IMR-90 (cell line): ENCODE measurements around the gene HOXD13. TPM values are rescaled to one million over a fixed set of nuclear protein-coding genes. Genes with fewer than 3 reads are reported as not detected.
A peak's percentile ranks its signal among the peaks of the same experiment; 100 is the strongest.

Source experiments
- ATAC-seq: fragments of 200-7000 bp; cut with Tn5 transposase; 2 replicates; pipeline ENCODE4 v1.9.1; 2020; ENCODE audit warnings: low read depth, mild to moderate bottlenecking, moderate library complexity
- BruUV-seq: library from RNA; stranded (reverse); fragments of 400-500 nt; replicated peaks from 2 replicates; lab custom pipeline; 2021; lab: Mats Ljungman, UMichigan
- CTCF ChIA-PET: fragments of 300-600 bp; formaldehyde crosslinking; extraction: SDS; loops from one replicate; lab custom pipeline; 2021; ENCODE audit warnings: antibody characterized with exemption; lab: Yijun Ruan, JAX
- POLR2A ChIA-PET: fragments of 300-600 bp; sonication (Branson Sonifier 250); formaldehyde crosslinking; loops from one replicate; lab custom pipeline; 2022; ENCODE audit warnings: antibody characterized with exemption; ENCODE audit not compliant: unreplicated experiment; lab: Charles Lee
- DNase-seq: peaks from one replicate; pipeline ENCODE4 v3.0.0; 2013
- H2AFZ ChIP-seq: replicated peaks from 2 replicates; pipeline ENCODE3; 2013; ENCODE audit warnings: low read length, mild to moderate bottlenecking; ENCODE audit not compliant: poor library complexity
- H2AK5ac ChIP-seq: 2 replicates; pipeline ENCODE4 v1.6.1; 2013; ENCODE audit warnings: low read depth, low read length, inconsistent platforms
- H2AK9ac ChIP-seq: replicated peaks from 2 replicates; pipeline ENCODE3; 2013; ENCODE audit warnings: mild to moderate bottlenecking, low read depth, low read length, moderate library complexity; ENCODE audit not compliant: poor library complexity
- H2BK120ac ChIP-seq: 2 replicates; pipeline ENCODE4 v1.6.1; 2013; ENCODE audit warnings: low read depth, low read length, inconsistent platforms
- H2BK15ac ChIP-seq: 3 replicates; pipeline ENCODE4 v1.6.1; 2013; ENCODE audit warnings: low read depth, low read length, inconsistent platforms
- H2BK20ac ChIP-seq: 2 replicates; pipeline ENCODE4 v1.6.1; 2013; ENCODE audit warnings: low read depth, mild to moderate bottlenecking, inconsistent platforms, low read length, moderate library complexity
- H2BK5ac ChIP-seq: 2 replicates; pipeline ENCODE4 v1.6.1; 2013; ENCODE audit warnings: mild to moderate bottlenecking, low read depth, low read length, inconsistent platforms; ENCODE audit not compliant: poor library complexity, severe bottlenecking
- H3K14ac ChIP-seq: replicated peaks from 2 replicates; pipeline ENCODE4 v1.6.1; 2013; ENCODE audit warnings: low read depth, low read length, inconsistent platforms
- H3K18ac ChIP-seq: 2 replicates; pipeline ENCODE4 v1.6.1; 2013; ENCODE audit warnings: low read depth, low read length, control low read depth
- H3K23ac ChIP-seq: 2 replicates; pipeline ENCODE4 v1.6.1; 2013; ENCODE audit warnings: low read depth, low read length, inconsistent platforms
- H3K27ac ChIP-seq: 2 replicates; pipeline ENCODE4 v1.5.1; 2013; ENCODE audit warnings: mild to moderate bottlenecking, control low read depth, low read length; ENCODE audit not compliant: insufficient read depth
- H3K27me3 ChIP-seq: 2 replicates; pipeline ENCODE4 v1.6.1; 2013; ENCODE audit warnings: low read length; ENCODE audit not compliant: control insufficient read depth, insufficient read depth
- H3K36me3 ChIP-seq: 2 replicates; pipeline ENCODE4 v1.6.1; 2013; ENCODE audit warnings: low read length, mixed read lengths; ENCODE audit not compliant: control insufficient read depth, insufficient read depth
- H3K4ac ChIP-seq: 2 replicates; pipeline ENCODE4 v1.6.1; 2013; ENCODE audit warnings: low read depth, low read length, inconsistent platforms
- H3K4me1 ChIP-seq: 2 replicates; pipeline ENCODE4 v1.6.1; 2013; ENCODE audit warnings: low read length, mixed read lengths; ENCODE audit not compliant: control insufficient read depth, insufficient read depth
- H3K4me2 ChIP-seq: 2 replicates; pipeline ENCODE4 v1.6.1; 2013; ENCODE audit warnings: low read depth, mild to moderate bottlenecking, control low read depth, low read length, moderate library complexity
- H3K4me3 ChIP-seq: 2 replicates; pipeline ENCODE4 v1.5.1; 2013; ENCODE audit warnings: low read depth, mild to moderate bottlenecking, control low read depth, low read length, moderate library complexity; ENCODE audit not compliant: insufficient read depth
- H3K56ac ChIP-seq: 2 replicates; pipeline ENCODE4 v1.6.1; 2013; ENCODE audit warnings: low read length, inconsistent platforms; ENCODE audit not compliant: insufficient read depth; ENCODE audit errors: extremely low read depth
- H3K79me1 ChIP-seq, 2 experiments: 2 replicates each; pipeline ENCODE4 v1.6.1; 2013; ENCODE audit warnings: low read length in 2 of 2, inconsistent platforms in 1 of 2, low read depth in 1 of 2
- H3K9ac ChIP-seq: 2 replicates; pipeline ENCODE4 v1.6.1; 2013; ENCODE audit warnings: low read depth, low read length, control low read depth
- H3K9me1 ChIP-seq: 2 replicates; pipeline ENCODE4 v1.6.1; 2013; ENCODE audit warnings: low read length, inconsistent platforms; ENCODE audit not compliant: insufficient read depth
- H3K9me3 ChIP-seq: 2 replicates; pipeline ENCODE4 v1.6.1; 2013; ENCODE audit warnings: low read length; ENCODE audit not compliant: control insufficient read depth, insufficient read depth
- H4K20me1 ChIP-seq: 2 replicates; pipeline ENCODE4 v1.6.1; 2013; ENCODE audit warnings: low read length, inconsistent platforms; ENCODE audit not compliant: insufficient read depth
- H4K5ac ChIP-seq: 2 replicates; pipeline ENCODE4 v1.6.1; 2013; ENCODE audit warnings: mild to moderate bottlenecking, low read depth, low read length, control low read depth
- H4K8ac ChIP-seq, 2 experiments: 2 replicates each; pipeline ENCODE4 v1.6.1; 2013; ENCODE audit warnings: low read depth in 2 of 2, low read length in 2 of 2, control low read depth in 1 of 2, inconsistent platforms in 1 of 2
- H4K91ac ChIP-seq: 2 replicates; pipeline ENCODE4 v1.6.1; 2013; ENCODE audit warnings: low read depth, low read length, inconsistent platforms; ENCODE audit not compliant: insufficient read depth
- BHLHE40 ChIP-seq: fragments of 150-350 bp; IDR thresholded peaks from 2 replicates; pipeline ENCODE4 v1.6.1; 2016; ENCODE audit warnings: mild to moderate bottlenecking, low read depth, low read length
- CTCF ChIP-seq: conservative IDR thresholded peaks from 2 replicates; pipeline ENCODE4 v1.5.1; 2012; ENCODE audit warnings: mild to moderate bottlenecking, low read depth, low read length, improper control_type of control experiment
- MAFK ChIP-seq: IDR thresholded peaks from 2 replicates; pipeline ENCODE4 v1.6.1; 2012; ENCODE audit warnings: low read depth, low read length, improper control_type of control experiment
- MXI1 ChIP-seq: IDR thresholded peaks from 2 replicates; pipeline ENCODE4 v1.6.1; 2012; ENCODE audit warnings: low read depth, mild to moderate bottlenecking, low read length, moderate library complexity, borderline replicate concordance
- NFE2L2 ChIP-seq: fragments of 150-350 bp; IDR thresholded peaks from 2 replicates; pipeline ENCODE4 v1.6.1; 2016; ENCODE audit warnings: low read depth, mild to moderate bottlenecking, low read length
- POLR2A ChIP-seq: IDR thresholded peaks from 2 replicates; pipeline ENCODE4 v1.6.1; 2012; ENCODE audit warnings: mild to moderate bottlenecking, low read depth, low read length
- RAD21 ChIP-seq: IDR thresholded peaks from 2 replicates; pipeline ENCODE4 v1.6.1; 2012; ENCODE audit warnings: low read length, improper control_type of control experiment
- RCOR1 ChIP-seq: IDR thresholded peaks from 2 replicates; pipeline ENCODE4 v1.6.1; 2012; ENCODE audit warnings: mild to moderate bottlenecking, low read length, improper control_type of control experiment; ENCODE audit not compliant: insufficient replicate concordance
- RFX5 ChIP-seq: IDR thresholded peaks from 2 replicates; pipeline ENCODE4 v1.8.0; 2012; ENCODE audit warnings: low read depth, mild to moderate bottlenecking, low read length, moderate library complexity
- SMC3 ChIP-seq: fragments of 150-350 bp; IDR thresholded peaks from 2 replicates; pipeline ENCODE4 v1.6.1; 2016; ENCODE audit warnings: low read depth, mild to moderate bottlenecking, antibody characterized with exemption, low read length, moderate library complexity
- USF2 ChIP-seq: fragments of 150-350 bp; IDR thresholded peaks from 2 replicates; pipeline ENCODE4 v1.6.1; 2017; ENCODE audit warnings: mild to moderate bottlenecking, antibody characterized with exemption, low read length, low read depth
- WGBS, 2 experiments: methylation state at CpG; one replicate each; pipeline versions ENCODE4 v1.1.5 to v1.1.7; 2013; ENCODE audit warnings: missing lambda C conversion rate in 2 of 2; ENCODE audit not compliant: insufficient read length in 1 of 2; ENCODE audit errors: extremely low coverage in 2 of 2; 5-methylcytosine and 5-hydroxymethylcytosine counted together
- dilution Hi-C: fragments of 300-500 bp; cut with HindIII; formaldehyde crosslinking; loops from one replicate; pipeline ENCODE4 v1.14.3; 2018; ENCODE audit warnings: low sequenced_read_pairs; ENCODE audit not compliant: unreplicated experiment
- in situ Hi-C: fragments of 300-500 bp; cut with MboI; formaldehyde crosslinking; loops from 3 replicates; pipeline ENCODE4 v1.14.3; 2019; ENCODE audit warnings: low sequenced_read_pairs, inconsistent platforms, mixed read lengths
- intact Hi-C: fragments of 100-400 bp; cut with micrococcal nuclease; formaldehyde crosslinking; loops from 2 replicates; pipeline ENCODE4 v1.10.0; 2022
- polyA plus RNA-seq, 3 experiments: library from polyadenylated mRNA; depleted of rRNA; stranded (reverse); fragments of >200 nt; gene quantifications; 2 replicates each; pipeline ENCODE4 v1.2.3, GENCODE V29; 2012; ENCODE audit warnings: low replicate concordance in 1 of 3
- total RNA-seq: library from RNA; depleted of rRNA; stranded (reverse); fragments of >200 nt; gene quantifications from 2 replicates; pipeline ENCODE4 v1.2.3, GENCODE V29; 2012

Gene HOXD13
- total and polyA plus RNA-seq, 2 of the 4 experiments (the other 2 are of a cell fraction) = not detected

GRCh38 chr2:176079285-176079830 is 13.2 kb upstream of the HOXD13 start (continued):
- no peak for TF ChIP-seq NFE2L2
- TF ChIP-seq MAFK = no peak
- TF ChIP-seq USF2 = no peak

DNA sequence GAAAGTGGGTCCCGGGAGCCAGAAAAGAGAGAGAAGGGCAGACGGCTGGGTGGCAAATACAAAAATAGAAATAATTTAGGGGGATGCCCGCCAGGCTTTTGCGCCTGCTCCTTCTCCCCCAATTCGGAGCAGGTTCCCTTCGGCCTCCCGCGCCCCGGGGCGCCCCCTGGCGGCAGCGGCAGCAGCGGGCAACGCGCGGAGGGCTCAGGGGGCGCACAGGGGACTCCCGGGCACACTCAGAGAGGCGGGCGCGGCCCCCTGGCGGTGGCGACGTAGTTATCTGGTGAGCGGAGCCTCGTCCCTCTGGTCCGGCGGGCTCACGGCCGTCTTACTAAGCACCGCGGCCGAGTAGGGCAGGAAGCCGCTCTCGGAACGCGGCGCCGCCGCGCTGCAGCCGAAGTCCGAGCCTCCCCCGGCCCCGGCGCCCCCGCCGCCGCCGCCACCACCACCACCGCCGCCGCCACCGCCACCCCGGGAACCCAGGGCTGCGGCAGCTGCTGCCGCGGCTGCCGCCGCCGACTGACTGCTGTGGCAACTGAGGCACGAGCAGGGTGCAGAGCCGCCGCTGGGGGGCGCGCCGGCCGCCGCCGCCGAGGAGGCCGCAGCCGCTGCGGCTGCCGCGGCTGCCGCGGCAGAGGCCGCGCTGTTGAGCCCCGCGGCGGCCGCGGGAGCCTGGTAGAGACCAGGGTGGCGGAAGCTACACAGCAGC is 12.5 kb upstream of the HOXD13 start:
- no peak overlapping the region for H3K4ac ChIP-seq
- ChIA-PET CTCF (interaction anchor here (1.0 kb wide), 1 partner anchor 390 kb away, joined by 3 read pairs; no protein-coding TSS in a partner anchor), POLR2A (no interaction called here)
- H2AFZ ChIP-seq = peak overlapping the region; percentile 66
- in situ Hi-C loops (loop anchor here (25.0 kb wide), 2 partner anchors 1043 to 1343 kb away; no protein-coding TSS in a partner anchor), intact Hi-C loops (no loop called here), dilution Hi-C loops (no loop called here)
- H3K14ac ChIP-seq = no peak overlapping the region
- H3K9me1 ChIP-seq = no peaks in the 10 kb centered on the region
- H4K91ac ChIP-seq = no peak overlapping the region
- peaks cover 3% of the 10 kb centered on the region; the same call in 1 of the 2 replicates for H4K20me1 ChIP-seq
- H3K27me3 ChIP-seq = peaks cover 85% of the 10 kb centered on the region
- H2AK5ac ChIP-seq = no peak overlapping the region
- no peak overlapping the region for H2BK5ac ChIP-seq
- no peak overlapping the region for H2BK20ac ChIP-seq
- H2BK15ac ChIP-seq = no peak overlapping the region
- H3K27ac ChIP-seq = no peak overlapping the region
- WGBS, 2 experiments = 2% methylated on average over 30 of the region's 86 CpGs; no CpG with 5 or more reads in 1 of the 2 experiments
- H3K79me1 ChIP-seq = no peaks in the 10 kb centered on the region
- ATAC-seq (peak; percentile 60), DNase-seq (peak; percentile 30)
- peak overlapping the region; percentile 38 for H3K4me2 ChIP-seq
- peaks cover 24% of the 10 kb centered on the region for H3K9me3 ChIP-seq
- no peak overlapping the region for H2AK9ac ChIP-seq
- H3K56ac ChIP-seq = no peak overlapping the region
- H3K9ac ChIP-seq = no peak overlapping the region
- no peak overlapping the region for H2BK120ac ChIP-seq
- no peak overlapping the region for H4K5ac ChIP-seq
- no peak overlapping the region for H3K23ac ChIP-seq
- no TSS peak for BruUV-seq
- peaks cover 1% of the 10 kb centered on the region for H3K4me1 ChIP-seq
- no peak overlapping the region for H4K8ac ChIP-seq
- no peak overlapping the region for H3K18ac ChIP-seq
- peak overlapping the region; percentile 14; the same call in 1 of the 2 replicates for H3K4me3 ChIP-seq
- H3K36me3 ChIP-seq = no peaks in the 10 kb centered on the region
- TF ChIP-seq SMC3 (peak; percentile 54), RFX5 (no peak), RCOR1 (no peak), NFE2L2 (no peak), MXI1 (no peak), BHLHE40 (no peak), MAFK (no peak), RAD21 (peak; percentile 39), CTCF (peak; percentile 67), POLR2A (no peak), USF2 (no peak)
